ENCODE data around the gene AHSP.
"Not testable (repeated sequence)": the region's sequence is repeated elsewhere in the genome, so short reads cannot be mapped to it uniquely, and the experiment has no call there.

The AHSP gene

DNA sequence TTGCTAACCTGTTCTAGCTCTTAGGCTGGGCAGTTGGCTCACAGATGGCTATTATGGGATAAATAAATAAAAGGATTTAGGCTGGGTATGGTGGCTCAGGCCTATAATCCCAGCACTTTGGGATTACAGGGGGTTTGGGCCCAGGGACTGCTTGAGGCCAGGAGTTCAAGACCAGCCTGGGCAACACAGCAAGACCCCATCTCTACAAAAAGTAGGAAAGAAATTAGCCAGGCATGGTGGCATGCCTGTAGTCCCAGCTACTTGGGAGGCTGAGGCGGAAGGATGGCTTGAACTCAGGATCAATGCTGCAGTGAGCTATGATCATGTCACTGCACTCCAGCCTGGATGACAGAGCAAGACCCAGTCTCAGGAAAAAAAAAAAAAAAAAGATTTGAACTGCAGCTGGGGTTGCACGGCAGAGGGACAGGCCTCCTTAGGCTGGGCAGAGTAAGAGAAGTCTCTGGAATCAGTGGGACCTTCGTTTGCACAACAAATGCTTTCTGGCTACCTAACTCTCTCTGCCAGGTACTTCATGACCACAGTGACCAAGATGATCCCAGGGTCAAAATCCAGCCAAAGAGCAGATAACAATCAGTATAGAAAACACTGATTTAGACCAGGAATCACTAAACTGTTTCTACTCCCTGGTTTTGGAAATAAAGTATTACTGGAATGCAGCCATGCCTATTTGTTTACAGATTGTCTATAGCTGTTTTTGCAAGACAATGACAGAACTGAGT, 26.3 kb upstream of the AHSP start:
- no peak for DNase-seq

DNA sequence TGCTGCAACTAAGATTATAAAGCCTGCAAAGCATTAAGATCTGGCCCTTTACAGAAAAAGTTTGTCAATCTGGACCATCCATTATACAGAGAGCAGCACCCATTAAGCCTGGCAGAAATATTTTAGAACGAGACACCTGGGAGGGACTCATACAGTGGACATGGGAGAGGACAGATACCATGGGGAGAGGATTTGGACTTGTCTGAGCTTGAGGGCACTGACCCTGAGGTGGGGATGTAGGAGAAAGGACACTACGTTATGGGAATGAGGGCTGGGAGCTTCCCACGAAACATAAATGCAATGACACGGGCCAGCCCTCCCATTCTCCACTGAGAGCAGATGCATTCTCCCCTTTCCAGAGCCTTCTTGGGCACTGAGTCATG, 25.7 kb upstream of the AHSP start:
- no peak for DNase-seq

DNA sequence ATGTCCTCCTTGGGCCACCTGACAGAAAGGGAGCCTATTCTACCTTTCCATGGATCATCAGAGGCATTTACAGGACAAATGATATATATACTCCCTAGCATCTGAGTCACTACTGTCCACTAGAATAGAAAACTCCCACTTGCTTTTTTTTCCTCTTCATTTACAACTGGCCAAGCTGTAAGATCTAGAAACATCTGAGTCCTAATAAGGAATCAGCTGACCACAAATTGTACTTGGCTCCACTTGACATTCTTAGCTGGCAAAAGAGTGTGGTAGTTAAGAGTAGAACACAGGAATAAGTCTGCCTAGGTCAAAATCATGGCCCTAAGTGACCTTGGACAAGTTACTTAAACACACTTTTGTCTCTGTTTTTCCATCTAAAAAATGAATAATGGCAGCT, 24.7 kb upstream of the AHSP start:
- no peak for DNase-seq

DNA sequence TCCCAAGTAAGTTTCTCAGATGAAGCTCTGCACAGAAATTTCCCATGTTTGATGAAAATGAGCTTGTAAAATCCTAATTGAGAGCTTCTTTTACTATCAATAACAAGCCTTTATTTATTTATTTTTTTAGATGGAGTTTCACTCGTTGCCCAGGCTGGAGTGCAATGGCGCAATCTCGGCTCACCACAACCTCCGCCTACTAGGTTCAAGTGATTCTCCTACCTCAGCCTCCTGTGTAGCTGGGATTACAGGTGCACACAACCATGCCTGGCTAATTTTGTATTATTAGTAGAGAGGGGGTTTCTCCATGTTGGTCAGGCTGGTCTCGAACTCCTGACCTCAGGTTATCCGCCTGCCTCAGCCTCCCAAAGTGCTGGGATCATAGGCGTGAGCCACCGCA, 24.1 kb upstream of the AHSP start:
- DNase-seq = not testable (repeated sequence)

DNA sequence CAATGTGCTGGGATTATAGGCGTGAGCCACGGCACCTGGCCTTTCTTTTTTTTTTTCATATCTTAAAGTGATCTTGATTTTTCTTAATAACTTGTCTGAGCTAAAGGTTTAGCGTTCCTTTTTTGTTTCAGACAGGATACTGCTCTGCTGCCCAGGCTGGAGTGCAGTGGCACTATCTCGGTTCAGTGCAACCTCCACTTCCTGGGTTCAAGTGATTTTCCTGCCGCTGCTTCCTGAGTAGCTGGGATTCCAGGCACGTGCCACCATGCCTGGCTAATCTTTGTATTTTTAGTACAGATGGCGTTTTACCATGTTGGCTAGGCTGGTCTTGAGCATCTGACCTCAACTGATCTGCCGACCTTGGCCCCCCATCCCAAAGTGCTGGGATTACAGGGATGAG, 23.5 kb upstream of the AHSP start:
- DNase-seq = no peak

DNA sequence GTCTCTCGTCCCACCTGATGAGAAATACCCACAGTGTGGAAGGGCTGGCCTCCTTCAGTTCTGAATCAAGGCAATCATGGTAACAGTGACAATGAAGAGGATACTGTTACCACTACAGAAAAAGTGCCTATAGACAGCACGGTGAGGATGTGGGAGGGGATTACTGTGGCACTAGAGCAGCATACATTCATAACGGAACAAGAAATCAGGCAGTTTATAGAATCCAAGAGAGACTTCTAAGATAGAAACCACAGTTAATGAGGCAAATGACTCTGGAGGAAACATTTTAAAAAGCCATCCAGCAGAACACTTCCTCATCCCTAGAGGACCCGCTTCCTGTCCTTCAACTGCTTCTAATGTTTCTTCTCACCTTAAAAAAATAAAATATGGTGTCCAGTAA, 22.2 kb upstream of the AHSP start:
- DNase-seq = no peak

DNA sequence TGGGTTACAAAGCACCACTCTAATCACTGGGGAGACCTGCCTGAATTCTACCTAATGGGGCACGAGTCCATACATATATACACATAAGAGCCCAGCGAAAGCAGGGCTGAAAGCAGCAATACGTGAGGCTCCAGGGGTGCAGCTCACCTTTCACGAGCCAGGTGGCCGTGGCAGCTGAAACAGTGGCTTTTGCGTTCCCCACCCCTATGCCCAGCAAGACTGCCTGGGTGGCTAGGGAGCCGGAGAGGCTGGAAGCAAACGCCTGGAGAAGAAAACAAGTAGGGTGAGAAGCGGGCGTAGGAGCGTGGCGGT, 20.1 kb upstream of the AHSP start:
- DNase-seq = no peak

DNA sequence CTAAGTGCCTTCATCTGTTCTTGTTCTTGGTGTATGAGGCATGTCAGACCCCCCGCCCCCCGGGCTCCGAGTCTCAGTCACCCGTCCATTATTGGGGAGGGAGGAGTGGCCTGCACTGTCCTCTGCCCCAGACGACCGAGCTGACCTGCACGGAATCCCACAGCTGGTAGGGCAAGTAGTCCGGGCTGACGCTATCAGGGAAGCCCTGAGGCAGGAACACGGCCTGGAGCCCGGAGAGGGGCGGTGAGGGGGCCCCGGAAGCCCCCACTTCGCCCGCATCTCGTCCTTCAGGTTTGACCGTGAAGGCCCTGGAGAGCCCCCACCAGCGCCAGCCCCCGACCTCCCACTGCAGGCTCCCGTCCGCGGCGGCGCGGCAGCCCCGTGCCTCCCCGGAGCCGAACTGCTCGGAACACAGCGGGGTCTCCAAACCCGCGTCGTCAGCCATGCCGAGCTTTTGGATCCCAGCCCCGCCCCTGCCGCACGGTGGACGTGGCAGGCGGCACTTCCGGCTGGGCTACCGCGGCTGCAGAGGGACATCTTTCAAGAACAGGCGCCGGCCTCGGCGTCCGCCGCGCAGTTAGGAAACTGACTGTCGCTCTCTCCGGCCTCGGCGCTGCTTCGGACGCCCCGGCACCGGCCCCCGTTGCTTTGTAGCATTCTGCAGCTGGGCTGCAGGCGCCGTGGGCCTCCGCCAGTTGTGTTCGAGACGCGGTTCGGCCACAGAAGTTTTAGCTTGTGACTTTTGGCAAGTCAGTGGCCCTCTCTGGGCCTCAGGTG, 19.6 kb upstream of the AHSP start, which contains the start of gene RUSF1:
Gene RUSF1, minus strand, starts transcription at position 463 of the 777 bp plus-strand sequence. Its CDS starts 18 bp downstream, at position 445.
- DNase-seq = peak; percentile 37

DNA sequence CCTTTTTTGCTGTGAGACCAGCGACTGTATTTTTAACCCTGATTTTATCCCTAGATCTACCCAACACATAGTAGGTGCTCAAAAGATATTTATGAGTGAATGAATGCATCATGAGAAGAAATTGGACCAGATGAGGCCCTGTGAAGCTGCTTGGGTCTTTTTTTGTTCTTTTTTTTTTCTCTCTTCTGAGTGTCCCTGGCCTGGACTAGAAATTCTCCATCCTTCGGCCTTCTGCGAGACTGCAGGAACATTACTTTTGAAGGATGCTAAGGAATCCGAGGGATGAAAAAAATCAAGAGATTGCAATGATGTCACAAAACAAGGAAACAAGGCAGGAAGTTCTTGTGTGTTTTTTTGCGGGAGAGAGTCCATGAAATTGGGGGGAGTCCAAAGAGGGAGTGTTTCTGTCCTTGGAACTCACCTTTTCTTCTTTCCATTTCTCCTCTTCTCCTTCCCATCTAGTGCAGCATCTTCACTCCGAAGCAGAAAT, 18.9 kb upstream of the AHSP start:
- no peak for DNase-seq

DNA sequence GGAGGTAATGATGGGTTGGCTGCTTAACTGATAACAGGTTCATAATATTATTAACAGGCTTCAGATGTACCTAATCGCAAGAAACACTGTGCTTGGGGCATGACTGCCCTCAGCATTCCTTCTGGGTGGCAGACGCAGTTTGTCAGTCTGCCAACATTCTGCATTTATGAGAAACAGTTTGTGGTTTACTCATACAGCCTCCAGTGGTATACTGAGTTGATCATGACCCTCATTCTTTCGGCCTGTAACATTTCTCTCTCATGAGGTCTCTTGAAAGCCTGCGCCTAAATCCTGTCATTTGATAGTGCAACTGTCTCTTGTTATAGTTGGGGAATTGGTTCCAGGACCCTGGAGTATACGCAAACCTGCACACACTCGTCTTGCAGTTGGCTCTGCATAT, 14.6 kb upstream of the AHSP start:
- no peak for DNase-seq

DNA sequence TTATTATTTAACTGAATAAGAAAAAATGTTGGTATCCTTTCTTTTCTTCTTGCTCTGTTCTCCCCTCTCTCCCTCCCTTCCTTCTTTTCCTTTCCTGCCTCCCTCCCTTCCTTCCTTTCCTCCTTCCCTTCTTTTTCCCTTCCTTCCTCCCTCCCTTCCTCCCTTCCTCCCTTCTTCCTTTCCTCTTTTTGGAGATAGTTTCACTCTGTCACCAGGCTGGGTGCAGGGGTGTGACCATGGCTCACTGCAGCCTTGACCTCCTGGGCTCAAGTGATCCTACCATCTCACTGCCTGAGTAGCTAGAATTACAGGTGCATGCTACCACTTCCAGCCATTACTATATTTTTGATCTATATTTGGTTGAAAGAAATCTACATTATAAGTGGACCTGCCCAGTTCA, 13.8 kb upstream of the AHSP start:
- no peak for DNase-seq

DNA sequence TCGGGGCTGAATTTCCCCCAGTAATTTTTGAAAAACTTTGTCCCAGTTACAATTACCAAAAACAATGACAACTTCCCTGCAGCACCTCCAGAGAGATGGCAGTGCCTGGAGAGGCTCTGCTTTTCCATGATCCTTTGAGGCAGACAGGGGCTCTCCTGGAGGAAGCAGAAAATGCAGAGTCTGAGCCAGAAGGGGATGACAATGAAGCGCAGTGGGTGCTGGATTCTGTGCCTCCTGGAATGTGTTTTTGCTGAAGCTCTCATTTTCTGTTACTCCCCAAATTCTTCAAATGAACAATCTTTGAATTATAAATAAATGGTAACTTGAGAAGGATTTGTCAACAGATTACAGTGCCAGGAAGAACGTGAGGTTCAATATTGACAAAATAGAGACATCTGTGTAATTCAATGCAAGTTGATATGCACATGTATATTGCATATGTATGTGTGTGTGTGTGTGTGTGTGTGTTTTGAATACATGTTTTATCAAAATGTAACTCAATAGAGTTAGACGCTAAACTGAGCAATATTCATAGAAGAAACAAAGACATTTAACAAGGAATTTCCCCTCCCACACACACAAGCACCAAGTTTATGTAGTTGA, 9.8 kb upstream of the AHSP start:
- DNase-seq = no peak

DNA sequence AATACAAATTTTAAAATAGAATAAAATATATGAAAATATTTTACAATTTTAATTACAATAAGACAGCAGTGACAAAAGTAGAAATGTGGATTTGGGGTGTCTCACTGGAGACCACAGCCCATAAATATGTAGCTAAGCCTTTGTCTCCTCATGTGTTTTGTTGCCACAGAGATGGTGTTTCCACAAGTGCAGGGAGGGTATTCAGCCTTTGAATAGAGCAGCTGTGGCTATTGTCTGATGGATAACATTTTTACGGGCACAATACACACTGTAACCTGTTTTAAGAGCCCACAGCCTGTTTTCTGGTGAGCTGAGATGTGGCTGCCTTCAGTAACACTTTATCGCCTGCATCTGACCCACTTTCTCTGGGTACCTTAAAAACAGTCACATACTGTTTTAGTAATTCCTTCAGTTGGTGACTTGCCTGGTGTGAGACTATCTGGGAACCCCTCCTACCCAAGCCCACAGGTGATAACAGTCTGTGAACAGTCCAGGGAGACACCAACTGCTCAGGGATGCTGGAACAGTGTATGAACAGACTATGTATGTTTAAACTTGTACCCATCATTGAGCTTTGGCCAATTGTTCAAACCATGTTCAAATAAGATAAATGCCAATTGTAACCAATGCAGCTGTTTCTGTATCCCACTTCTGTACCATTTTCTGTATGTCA, 7.8 kb upstream of the AHSP start:
- no peak for DNase-seq

DNA sequence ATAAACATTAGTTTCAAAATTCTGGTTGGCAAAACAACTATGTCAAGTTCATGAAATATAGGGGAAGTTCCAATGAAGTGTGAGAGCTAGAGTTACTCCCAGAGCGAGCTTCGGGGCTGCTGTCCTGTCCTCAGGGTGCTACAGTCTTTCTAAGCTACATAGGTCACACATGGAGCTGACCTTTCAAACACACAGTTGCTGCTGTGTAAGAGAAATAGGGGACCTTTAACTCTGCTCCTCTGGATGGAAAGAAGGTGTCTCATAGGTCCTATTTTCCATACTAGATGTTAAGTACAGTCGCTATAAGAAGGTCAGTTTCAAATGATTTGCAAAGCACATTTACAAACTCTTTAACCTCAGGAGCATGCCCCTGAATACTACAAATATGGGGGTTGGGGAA, 6.3 kb upstream of the AHSP start:
- DNase-seq = no peak

DNA sequence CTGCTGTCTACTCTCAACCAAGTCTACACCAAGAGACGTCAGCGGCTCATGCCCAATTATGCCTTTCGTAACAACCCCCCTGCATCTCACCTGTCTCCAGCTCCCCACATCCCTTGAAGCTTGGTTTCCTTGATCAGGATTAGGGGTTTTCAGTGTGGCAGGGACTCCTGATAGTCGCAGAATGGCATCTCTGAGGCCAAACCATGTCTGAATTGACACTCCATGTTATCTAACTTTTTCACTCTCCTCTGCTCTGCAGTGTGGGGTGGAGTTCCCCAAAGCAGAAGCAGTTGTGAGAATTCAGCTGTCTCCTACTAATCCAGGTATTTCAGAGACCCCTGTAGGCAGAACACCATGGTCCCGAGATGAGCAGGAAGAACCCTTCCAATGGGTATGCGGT, 5.6 kb upstream of the AHSP start:
- no peak for DNase-seq

DNA sequence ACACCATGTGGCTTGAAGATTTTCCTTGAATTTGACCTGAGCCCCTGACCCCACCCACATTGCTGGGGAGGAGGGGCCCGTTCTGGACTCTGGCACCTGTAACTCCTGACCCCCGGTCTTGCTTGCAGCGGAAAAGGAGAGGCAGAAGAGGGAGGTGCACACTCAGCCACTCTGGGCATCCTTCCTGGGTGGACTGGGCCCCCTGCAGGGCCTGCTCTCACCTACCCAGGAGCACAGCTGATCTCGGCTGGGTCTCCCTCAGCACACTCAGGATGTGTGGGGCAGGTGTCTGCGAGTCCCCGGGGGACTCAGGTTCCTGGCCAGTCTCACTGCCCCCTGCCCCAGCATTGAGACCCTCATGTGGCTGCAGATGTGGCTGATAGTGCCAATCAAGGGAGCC, 3.9 kb upstream of the AHSP start:
- not testable (repeated sequence) for DNase-seq

DNA sequence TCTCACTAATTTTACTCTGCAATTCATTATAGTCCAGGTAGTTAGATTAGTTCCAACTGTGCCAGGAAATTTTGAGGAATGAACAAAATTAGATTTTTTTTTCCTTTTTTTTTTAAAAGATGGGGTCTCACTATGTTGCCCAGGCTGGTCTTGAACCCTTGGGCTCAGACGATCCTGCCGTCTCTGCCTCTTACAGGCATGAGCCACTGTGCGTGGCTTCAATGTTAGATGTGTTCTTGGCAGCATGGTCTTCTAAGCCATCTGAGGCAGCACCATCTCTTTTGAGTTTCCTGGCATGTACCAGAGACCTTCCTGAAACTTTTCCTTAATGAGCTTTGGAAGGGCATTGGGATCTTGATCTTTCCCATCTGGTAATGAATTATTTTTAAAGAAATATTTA, 2.6 kb upstream of the AHSP start:
- no peak for DNase-seq

DNA sequence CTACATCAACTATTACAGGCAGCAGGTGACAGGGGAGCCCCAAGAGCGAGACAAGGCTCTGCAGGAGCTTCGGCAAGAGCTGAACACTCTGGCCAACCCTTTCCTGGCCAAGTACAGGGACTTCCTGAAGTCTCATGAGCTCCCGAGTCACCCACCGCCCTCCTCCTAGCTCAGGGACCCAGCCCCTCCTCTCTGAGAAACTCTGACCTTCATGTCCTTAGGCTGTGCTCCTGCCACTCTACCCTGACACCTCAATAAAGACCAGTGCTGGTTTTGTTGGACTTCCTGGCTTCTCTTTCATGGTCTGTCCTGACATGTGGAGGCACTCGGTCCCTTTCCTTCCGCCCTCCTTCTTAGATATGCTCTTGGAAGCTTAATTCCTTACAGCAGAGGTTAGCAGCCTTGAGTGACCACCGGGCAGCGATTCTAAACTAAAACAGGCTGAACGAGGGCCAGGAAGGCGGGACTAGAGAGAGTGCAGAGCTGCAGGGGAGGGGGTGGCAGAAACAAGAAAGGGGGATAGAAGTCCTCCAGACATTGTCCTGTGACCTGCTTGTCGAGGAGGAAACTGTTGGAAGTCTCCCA, 915 bp downstream of the AHSP start:
- DNase-seq = no peak

DNA sequence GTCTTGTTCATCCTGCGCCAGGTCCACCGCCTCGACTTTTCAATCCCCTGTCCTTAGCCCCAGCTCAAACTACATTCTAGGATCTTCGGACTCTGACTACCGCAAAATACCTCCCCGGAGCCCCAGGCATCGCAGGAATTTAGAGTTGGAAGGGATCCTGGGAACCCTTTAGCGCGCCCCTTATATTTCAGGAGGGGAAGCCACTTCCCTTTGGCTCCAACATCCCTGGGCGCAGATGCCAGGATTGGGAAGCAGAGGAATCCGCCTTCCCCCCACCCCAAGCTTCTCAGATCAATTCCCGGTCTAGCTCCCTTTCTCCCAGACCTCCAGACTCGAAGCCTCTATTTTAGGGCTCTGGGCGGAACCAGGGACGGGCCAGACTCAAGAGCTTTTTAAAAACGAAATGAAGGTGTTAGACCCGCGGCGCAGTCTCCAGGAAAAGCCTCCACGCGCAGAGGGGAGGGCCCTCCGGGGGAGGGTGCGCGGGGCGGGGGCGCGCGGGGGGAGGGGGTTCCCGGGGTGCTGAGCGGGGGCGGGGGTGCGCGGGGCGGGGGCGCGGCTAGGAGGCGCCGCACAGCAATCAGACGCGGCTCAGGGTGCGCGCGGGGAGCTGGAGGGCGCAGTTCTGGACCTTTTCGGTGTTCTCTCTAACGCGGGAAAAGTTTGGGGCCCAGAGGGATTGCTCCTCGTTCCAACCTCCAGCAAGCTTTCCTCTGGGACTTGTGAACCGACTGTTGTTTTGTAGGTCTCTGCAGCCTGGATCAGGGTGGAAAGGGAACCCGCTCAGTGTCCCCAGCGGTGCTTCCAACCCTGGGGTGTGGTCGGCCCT, 1.6 kb downstream of the AHSP start:
- no peak for DNase-seq

DNA sequence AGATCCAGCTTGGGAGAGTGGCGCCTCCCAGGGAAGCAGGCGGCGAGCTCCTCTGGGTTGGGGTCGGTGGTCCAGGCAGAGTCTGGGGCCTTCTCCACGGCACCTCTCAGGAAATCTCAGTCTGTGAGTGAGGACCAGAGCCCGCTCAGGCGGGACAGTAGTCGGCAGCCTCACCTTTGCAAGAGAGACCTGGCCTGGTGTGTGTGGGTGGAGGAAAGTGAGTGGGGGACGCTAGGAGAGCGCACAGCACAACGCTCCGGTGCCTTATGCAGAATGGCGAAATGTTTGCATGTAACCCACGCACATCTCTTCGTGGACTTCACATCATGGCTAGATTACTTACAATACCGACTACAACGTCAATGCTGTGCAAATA, 2.2 kb downstream of the AHSP start:
- DNase-seq = no peak

DNA sequence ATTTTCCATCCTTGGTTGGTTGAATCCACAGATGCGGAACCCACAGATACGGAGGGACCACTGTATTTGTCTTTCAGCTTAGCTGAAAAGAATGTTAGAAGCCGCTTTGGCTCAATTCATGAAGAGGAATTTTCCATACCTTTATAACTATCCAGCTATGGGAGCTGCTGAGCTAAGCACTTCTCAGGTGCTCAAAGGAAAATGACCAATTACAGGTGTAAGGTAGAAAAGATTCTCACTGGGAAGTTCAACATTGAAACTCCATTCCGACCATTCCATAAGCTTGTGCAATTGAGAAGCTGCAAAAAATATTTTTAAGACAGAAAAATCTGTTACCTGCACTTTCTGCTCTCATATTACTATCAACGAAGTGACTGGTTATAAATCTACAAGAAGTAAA, 2.7 kb downstream of the AHSP start:
- DNase-seq = no peak

DNA sequence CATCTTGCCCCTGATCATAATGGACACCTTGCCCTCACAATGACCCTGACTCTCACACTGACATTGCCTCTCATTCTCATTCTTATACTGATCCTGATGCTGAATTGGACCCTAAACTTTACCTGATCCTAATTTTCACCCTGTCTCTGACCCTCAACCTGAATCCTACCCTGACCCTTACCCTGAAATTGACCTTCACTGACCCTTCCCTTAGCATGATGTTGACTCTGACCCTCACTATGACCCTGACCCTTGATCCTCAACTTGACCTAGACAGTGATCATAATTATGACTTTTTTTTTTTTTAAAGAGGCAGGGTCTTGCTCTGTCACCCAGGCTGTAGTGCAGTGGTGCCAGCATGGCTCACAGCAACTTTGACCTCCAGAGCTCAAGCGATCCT, 3.4 kb downstream of the AHSP start:
- DNase-seq = no peak

Measured in NCI-H526 treated with DMSO at 0.1 percent for 48 hours (cell line).